Measurements from ENCODE around the gene FBXW11. TPM values are rescaled to one million over a fixed set of nuclear protein-coding genes. Genes with fewer than 3 reads are reported as not detected.
"Not testable (repeated sequence)": the region's sequence is repeated elsewhere in the genome, so short reads cannot be mapped to it uniquely, and the experiment has no call there.

FBXW11 gene
- total and polyA plus RNA-seq, 2 of the 13 experiments (the other 11 are each of a cell fraction or from before 2014, with no cell fraction given), result 31.7 to 53.6 TPM

DNA sequence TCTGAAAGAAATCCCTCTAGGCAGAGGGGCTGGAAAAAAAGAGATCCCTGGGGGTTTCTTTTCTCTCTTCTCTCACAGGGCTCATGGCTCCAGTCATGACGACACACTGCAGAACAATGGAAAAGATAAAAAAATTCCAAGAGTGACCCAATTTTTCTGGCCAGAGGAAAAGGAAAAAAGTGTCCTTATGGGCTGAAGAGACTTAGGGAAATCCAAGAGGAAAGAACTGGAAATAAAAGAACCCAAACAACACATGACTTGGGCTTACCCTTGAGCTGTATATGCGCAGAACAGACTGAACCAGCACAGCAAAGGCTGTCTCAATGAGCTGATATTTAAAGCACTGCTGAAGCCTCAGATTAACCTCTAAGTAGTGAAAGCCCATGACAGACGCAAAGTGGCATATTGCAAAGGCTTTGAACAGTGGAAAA is 118.4 kb downstream of the FBXW11 start (continued):
- TF ChIP-seq ARID2 (CRISPR knock-in tag; IDR thresholded peaks at IDR 0.05; ENCODE audit: borderline replicate concordance) (no peak), MXD4 (CRISPR knock-in tag; IDR thresholded peaks at IDR 0.05) (no peak)
- TF ChIP-seq, protein P1, sequence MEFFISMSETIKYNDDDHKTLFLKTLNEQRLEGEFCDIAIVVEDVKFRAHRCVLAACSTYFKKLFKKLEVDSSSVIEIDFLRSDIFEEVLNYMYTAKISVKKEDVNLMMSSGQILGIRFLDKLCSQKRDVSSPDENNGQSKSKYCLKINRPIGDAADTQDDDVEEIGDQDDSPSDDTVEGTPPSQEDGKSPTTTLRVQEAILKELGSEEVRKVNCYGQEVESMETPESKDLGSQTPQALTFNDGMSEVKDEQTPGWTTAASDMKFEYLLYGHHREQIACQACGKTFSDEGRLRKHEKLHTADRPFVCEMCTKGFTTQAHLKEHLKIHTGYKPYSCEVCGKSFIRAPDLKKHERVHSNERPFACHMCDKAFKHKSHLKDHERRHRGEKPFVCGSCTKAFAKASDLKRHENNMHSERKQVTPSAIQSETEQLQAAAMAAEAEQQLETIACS (CRISPR knock-in tag; IDR thresholded peaks at IDR 0.05), result no peak
- TF ChIP-seq, protein P2, sequence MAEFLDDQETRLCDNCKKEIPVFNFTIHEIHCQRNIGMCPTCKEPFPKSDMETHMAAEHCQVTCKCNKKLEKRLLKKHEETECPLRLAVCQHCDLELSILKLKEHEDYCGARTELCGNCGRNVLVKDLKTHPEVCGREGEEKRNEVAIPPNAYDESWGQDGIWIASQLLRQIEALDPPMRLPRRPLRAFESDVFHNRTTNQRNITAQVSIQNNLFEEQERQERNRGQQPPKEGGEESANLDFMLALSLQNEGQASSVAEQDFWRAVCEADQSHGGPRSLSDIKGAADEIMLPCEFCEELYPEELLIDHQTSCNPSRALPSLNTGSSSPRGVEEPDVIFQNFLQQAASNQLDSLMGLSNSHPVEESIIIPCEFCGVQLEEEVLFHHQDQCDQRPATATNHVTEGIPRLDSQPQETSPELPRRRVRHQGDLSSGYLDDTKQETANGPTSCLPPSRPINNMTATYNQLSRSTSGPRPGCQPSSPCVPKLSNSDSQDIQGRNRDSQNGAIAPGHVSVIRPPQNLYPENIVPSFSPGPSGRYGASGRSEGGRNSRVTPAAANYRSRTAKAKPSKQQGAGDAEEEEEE (CRISPR knock-in tag; IDR thresholded peaks at IDR 0.05; ENCODE audit: borderline replicate concordance), result no peak
- TF ChIP-seq, protein P3, sequence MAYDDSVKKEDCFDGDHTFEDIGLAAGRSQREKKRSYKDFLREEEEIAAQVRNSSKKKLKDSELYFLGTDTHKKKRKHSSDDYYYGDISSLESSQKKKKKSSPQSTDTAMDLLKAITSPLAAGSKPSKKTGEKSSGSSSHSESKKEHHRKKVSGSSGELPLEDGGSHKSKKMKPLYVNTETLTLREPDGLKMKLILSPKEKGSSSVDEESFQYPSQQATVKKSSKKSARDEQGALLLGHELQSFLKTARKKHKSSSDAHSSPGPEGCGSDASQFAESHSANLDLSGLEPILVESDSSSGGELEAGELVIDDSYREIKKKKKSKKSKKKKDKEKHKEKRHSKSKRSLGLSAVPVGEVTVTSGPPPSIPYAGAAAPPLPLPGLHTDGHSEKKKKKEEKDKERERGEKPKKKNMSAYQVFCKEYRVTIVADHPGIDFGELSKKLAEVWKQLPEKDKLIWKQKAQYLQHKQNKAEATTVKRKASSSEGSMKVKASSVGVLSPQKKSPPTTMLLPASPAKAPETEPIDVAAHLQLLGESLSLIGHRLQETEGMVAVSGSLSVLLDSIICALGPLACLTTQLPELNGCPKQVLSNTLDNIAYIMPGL (CRISPR knock-in tag; IDR thresholded peaks at IDR 0.05; ENCODE audit: borderline replicate concordance in 1 of 2, low read depth in 1 of 2), result no peak
- TF ChIP-seq, protein P4, sequence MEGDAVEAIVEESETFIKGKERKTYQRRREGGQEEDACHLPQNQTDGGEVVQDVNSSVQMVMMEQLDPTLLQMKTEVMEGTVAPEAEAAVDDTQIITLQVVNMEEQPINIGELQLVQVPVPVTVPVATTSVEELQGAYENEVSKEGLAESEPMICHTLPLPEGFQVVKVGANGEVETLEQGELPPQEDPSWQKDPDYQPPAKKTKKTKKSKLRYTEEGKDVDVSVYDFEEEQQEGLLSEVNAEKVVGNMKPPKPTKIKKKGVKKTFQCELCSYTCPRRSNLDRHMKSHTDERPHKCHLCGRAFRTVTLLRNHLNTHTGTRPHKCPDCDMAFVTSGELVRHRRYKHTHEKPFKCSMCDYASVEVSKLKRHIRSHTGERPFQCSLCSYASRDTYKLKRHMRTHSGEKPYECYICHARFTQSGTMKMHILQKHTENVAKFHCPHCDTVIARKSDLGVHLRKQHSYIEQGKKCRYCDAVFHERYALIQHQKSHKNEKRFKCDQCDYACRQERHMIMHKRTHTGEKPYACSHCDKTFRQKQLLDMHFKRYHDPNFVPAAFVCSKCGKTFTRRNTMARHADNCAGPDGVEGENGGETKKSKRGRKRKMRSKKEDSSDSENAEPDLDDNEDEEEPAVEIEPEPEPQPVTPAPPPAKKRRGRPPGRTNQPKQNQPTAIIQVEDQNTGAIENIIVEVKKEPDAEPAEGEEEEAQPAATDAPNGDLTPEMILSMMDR (CRISPR knock-in tag; IDR thresholded peaks at IDR 0.05), result no peak

DNA sequence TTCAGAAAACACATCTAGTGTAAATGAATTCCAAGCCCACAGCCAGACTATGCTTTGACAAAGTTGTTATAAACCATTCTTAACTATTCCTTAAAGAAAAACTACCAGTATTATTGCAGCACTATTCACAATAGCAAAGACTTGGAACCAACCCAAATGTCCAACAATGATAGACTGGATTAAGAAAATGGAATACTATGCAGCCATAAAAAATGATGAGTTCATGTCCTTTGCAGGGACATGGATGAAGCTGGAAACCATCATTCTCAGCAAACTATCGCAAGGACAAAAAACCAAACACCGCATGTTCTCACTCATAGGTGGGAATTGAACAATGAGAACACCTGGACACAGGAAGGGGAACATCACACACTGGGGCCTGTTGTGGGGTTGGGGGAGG is 120.4 kb downstream of the FBXW11 start:
- DNase-seq (ENCODE audit: low spot score); POLR2A ChIA-PET; H4K20me1 ChIP-seq (ENCODE audit: insufficient read depth, low read length); H3K79me2 ChIP-seq (ENCODE audit: insufficient read depth, low read length); H3K4me2 ChIP-seq (ENCODE audit: low read depth, low read length); H3K27me3 ChIP-seq (ENCODE audit: control insufficient read depth in 1 of 2, insufficient read depth in 2 of 2, low read length in 2 of 2); intact Hi-C loops (cut with micrococcal nuclease; ENCODE audit: unreplicated experiment); CTCF ChIA-PET (ENCODE audit: low intra/inter-chr PET ratio, low total read pairs); FAIRE-seq; H2AFZ ChIP-seq (ENCODE audit: low read length); in situ Hi-C loops (cut with HindIII; ENCODE audit: extremely low pct_ligation_motif_present, low pct_unique_long_range_greater_than_20kb); H3K27ac ChIP-seq (ENCODE audit: extremely low read length, insufficient read depth, low read length); H3K4me3 ChIP-seq (replicated peaks in 1 of 3; ENCODE audit: insufficient read depth in 1 of 3, low read depth in 2 of 3, low read length in 3 of 3); BruUV-seq (replicated peaks); H3K9me3 ChIP-seq (ENCODE audit: low read length); ATAC-seq; H3K9ac ChIP-seq (ENCODE audit: insufficient read depth, low read depth, low read length): not testable (repeated sequence)
- H3K36me3 ChIP-seq (replicated peaks in 1 of 2; ENCODE audit: control insufficient read depth in 1 of 2, insufficient read depth in 2 of 2, low read length in 2 of 2), result peaks cover 2 to 19% of the 10 kb centered on the region in 2 experiments
- peaks cover 16% of the 10 kb centered on the region for H3K4me1 ChIP-seq (ENCODE audit: insufficient read depth, low read length)
- 96% methylated on average over 2 of the region's 2 CpGs for WGBS (ENCODE audit: low lambda C conversion rate)

Data from HepG2 (cell line).